Lung (tissue), 12 donors: ENCODE data around the gene FBXL13. TPM values are rescaled to one million over a fixed set of nuclear protein-coding genes. Genes with fewer than 3 reads are reported as not detected.

Experiments used
- ATAC-seq: fragments of 200-7000 bp; cut with Tn5 transposase; one replicate; pipeline ENCODE4 v1.9.1; 2020; ENCODE audit warnings: moderate number of reproducible peaks; ENCODE audit not compliant: insufficient read depth, low FRiP score
- DNase-seq, 3 donors: peaks; one replicate each; pipeline ENCODE4 v3.0.0-alpha.2; 2013 to 2017
- H3K27ac ChIP-seq, 2 donors: one replicate each; pipeline ENCODE4 v1.5.1; 2013; ENCODE audit warnings: mild to moderate bottlenecking in 2 of 2, moderate library complexity in 2 of 2, control low read depth in 1 of 2, inconsistent platforms in 1 of 2, low read depth in 1 of 2, low read length in 1 of 2
- H3K27me3 ChIP-seq, 3 donors: one replicate each; pipeline ENCODE4 v1.5.1; 2013; ENCODE audit warnings: low read length in 2 of 3; ENCODE audit not compliant: control insufficient read depth in 3 of 3, insufficient read depth in 3 of 3
- H3K36me3 ChIP-seq, 4 donors: one replicate each; pipeline ENCODE4 v1.5.1; 2013; ENCODE audit warnings: low read length in 4 of 4, mild to moderate bottlenecking in 1 of 4, moderate library complexity in 1 of 4; ENCODE audit not compliant: control insufficient read depth in 4 of 4, insufficient read depth in 4 of 4
- H3K4me1 ChIP-seq, 5 donors: one replicate each; pipeline ENCODE4 v1.5.1; 2013; ENCODE audit warnings: low read length in 5 of 5, mild to moderate bottlenecking in 2 of 5, moderate library complexity in 1 of 5; ENCODE audit not compliant: control insufficient read depth in 5 of 5, insufficient read depth in 5 of 5
- H3K4me3 ChIP-seq: one replicate; pipeline ENCODE4 v1.5.1; 2013; ENCODE audit warnings: mild to moderate bottlenecking, control low read depth, moderate library complexity
- H3K9ac ChIP-seq, 2 donors: one replicate each; pipeline ENCODE4 v1.5.1; 2013; ENCODE audit warnings: low read length in 2 of 2, control low read depth in 1 of 2; ENCODE audit not compliant: insufficient read depth in 1 of 2
- H3K9me3 ChIP-seq, 4 donors: one replicate each; pipeline ENCODE4 v1.5.1; 2013; ENCODE audit warnings: low read length in 3 of 4, mild to moderate bottlenecking in 1 of 4, moderate library complexity in 1 of 4; ENCODE audit not compliant: control insufficient read depth in 4 of 4, insufficient read depth in 3 of 4
- CTCF ChIP-seq: IDR thresholded peaks from 2 replicates; pipeline ENCODE4 v1.5.1; 2012; ENCODE audit warnings: mild to moderate bottlenecking; ENCODE audit errors: control extremely low read depth, extremely low read depth
- WGBS, 2 donors: extraction: QIAGEN DNeasy Blood & Tissue Kit; methylation state at CpG; one replicate each; pipeline ENCODE4 v1.1.7; 2013; 5-methylcytosine and 5-hydroxymethylcytosine counted together
- polyA plus RNA-seq, 2 donors: library from polyadenylated mRNA; stranded (reverse); fragments of 200-250 nt; gene quantifications; one replicate each; pipeline ENCODE4 v1.2.1, GENCODE V29; 2013
- total RNA-seq, 2 donors: library from RNA; depleted of rRNA in 1 of 2; stranded (reverse); fragments of >200 nt in 1 of 2; gene quantifications; one replicate each; pipeline ENCODE4 v1.2.1, GENCODE V29; 2014 to 2021
- donor health status: control.
- donor health status: control.
- donor health status: Bipolar disorder and iron deficiency.
- donor health status: healthy.
- donor health status: DM: yes; HTN: yes; CAD: no.

FBXL13 gene
- total and polyA plus RNA-seq, 4 donors = 0.61 to 12.3 (median 3.7) TPM

- Histone ChIP-seq H3K4me3 (no peak overlapping the region), H3K4me1 (peaks cover 0 to 1% (median 0%) of the 10 kb centered on the region in 5 donors), H3K27me3 (no peaks in the 10 kb centered on the region), H3K9ac (no peak overlapping the region), H3K9me3 (no peaks in the 10 kb centered on the region), H3K27ac (no peak overlapping the region), H3K36me3 (no peaks in the 10 kb centered on the region)
- ATAC-seq (no peak), DNase-seq (no peak)
- no peak for TF ChIP-seq CTCF
- 80 to 90% methylated on average over 7 of the region's 7 CpGs for WGBS, 2 donors
Observed at GRCh38 chr7:102983602-102984001, 91.0 kb downstream of the FBXL13 start.

- TF ChIP-seq CTCF = no peak
- no peak overlapping the region for H3K9ac ChIP-seq
- H3K36me3 ChIP-seq = no peaks in the 10 kb centered on the region
- H3K4me3 ChIP-seq = no peak overlapping the region
- DNase-seq = no peak
- H3K27ac ChIP-seq = no peak overlapping the region
- ATAC-seq = no peak
- peaks cover 0 to 1% (median 0%) of the 10 kb centered on the region in 5 donors for H3K4me1 ChIP-seq
- peaks cover 0 to 3% (median 0%) of the 10 kb centered on the region in 4 donors for H3K9me3 ChIP-seq
- 80 to 93% methylated on average over 1 of the region's 1 CpG for WGBS, 2 donors
- H3K27me3 ChIP-seq = no peaks in the 10 kb centered on the region
Observed at GRCh38 chr7:102982235-102982634, 92.4 kb downstream of the FBXL13 start.

GRCh38 chr7:102981451-102981850, 93.1 kb downstream of the FBXL13 start:
- ATAC-seq (no peak), DNase-seq (no peak)
- Histone ChIP-seq H3K4me1 (peaks cover 0 to 1% (median 0%) of the 10 kb centered on the region in 5 donors), H3K36me3 (no peaks in the 10 kb centered on the region), H3K4me3 (no peak overlapping the region), H3K27ac (no peak overlapping the region), H3K27me3 (no peaks in the 10 kb centered on the region), H3K9ac (no peak overlapping the region), H3K9me3 (peaks cover 0 to 3% (median 0%) of the 10 kb centered on the region in 4 donors)
- WGBS, 2 donors = 67 to 96% methylated on average over 2 of the region's 2 CpGs
- no peak for TF ChIP-seq CTCF

GRCh38 chr7:102979670-102980069, 94.9 kb downstream of the FBXL13 start:
- no peak for TF ChIP-seq CTCF
- no peak overlapping the region for H3K27ac ChIP-seq

More at GRCh38 chr7:102979670-102980069, 94.9 kb downstream of the FBXL13 start:
- H3K9me3 ChIP-seq = peaks cover 0 to 3% (median 0%) of the 10 kb centered on the region in 4 donors
- ATAC-seq (no peak), DNase-seq (no peak)
- no peaks in the 10 kb centered on the region for H3K36me3 ChIP-seq
- no peaks in the 10 kb centered on the region for H3K4me1 ChIP-seq
- H3K27me3 ChIP-seq = no peaks in the 10 kb centered on the region
- no peak overlapping the region for H3K9ac ChIP-seq
- no peak overlapping the region for H3K4me3 ChIP-seq
